ENCODE measurements around the gene CPLX4. TPM values are rescaled to one million over a fixed set of nuclear protein-coding genes. Genes with fewer than 3 reads are reported as not detected.

The CPLX4 gene
- total RNA-seq, 1 donor from 2014 or later: not detected

- Histone ChIP-seq H3K36me3 (ENCODE audit: control insufficient read depth, insufficient read depth, low read length) (no peaks in the 10 kb centered on the region), H3K27me3 (ENCODE audit: control insufficient read depth, insufficient read depth, low read length) (peaks cover 2% of the 10 kb centered on the region), H3K4me3 (ENCODE audit: low read depth, low read length) (no peak overlapping the region)
- FAIRE-seq (no peak), DNase-seq (ENCODE audit: low read depth) (peak; percentile 26)
- TF ChIP-seq CTCF (IDR thresholded peaks at IDR 0.05; ENCODE audit: insufficient read depth, low read length, severe bottlenecking): peak; percentile 84
These were observed 10.1 kb downstream of the CPLX4 start for GRCh38 chr18:59308248-59308937.

GRCh38 chr18:59306640-59307039, 11.8 kb downstream of the CPLX4 start:
- Histone ChIP-seq H3K4me3 (ENCODE audit: low read depth, low read length) (no peak overlapping the region), H3K36me3 (ENCODE audit: control insufficient read depth, insufficient read depth, low read length) (no peaks in the 10 kb centered on the region), H3K27me3 (ENCODE audit: control insufficient read depth, insufficient read depth, low read length) (peaks cover 2% of the 10 kb centered on the region)
- DNase-seq (ENCODE audit: low read depth): no peak
- FAIRE-seq: no peak
- TF ChIP-seq CTCF (IDR thresholded peaks at IDR 0.05; ENCODE audit: insufficient read depth, low read length, severe bottlenecking): no peak

DNA sequence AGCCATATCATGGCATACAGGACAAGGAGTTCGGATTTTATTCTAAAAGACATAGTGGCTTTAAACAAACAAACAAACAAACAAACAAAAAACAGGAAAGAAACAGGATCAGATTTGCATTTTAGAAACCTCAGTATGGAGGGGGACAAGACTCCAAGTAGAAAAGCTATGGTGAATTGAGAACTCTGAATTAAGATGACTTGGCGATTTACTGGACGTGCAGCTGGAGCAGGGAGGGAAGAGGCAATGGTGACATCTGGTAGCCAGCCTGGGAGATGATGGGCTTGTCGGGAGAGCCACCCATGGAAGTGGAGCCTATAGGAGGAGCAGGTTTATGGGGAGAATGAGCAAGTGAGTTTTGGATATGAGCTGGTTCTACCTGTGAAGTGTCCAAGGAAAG, 13.2 kb downstream of the CPLX4 start:
- Histone ChIP-seq H3K36me3 (ENCODE audit: control insufficient read depth, insufficient read depth, low read length) (no peaks in the 10 kb centered on the region), H3K4me3 (ENCODE audit: low read depth, low read length) (no peak overlapping the region), H3K27me3 (ENCODE audit: control insufficient read depth, insufficient read depth, low read length) (peaks cover 2% of the 10 kb centered on the region)
- no peak for TF ChIP-seq CTCF (IDR thresholded peaks at IDR 0.05; ENCODE audit: insufficient read depth, low read length, severe bottlenecking)
- DNase-seq (ENCODE audit: low read depth): no peak
- no peak for FAIRE-seq

DNA sequence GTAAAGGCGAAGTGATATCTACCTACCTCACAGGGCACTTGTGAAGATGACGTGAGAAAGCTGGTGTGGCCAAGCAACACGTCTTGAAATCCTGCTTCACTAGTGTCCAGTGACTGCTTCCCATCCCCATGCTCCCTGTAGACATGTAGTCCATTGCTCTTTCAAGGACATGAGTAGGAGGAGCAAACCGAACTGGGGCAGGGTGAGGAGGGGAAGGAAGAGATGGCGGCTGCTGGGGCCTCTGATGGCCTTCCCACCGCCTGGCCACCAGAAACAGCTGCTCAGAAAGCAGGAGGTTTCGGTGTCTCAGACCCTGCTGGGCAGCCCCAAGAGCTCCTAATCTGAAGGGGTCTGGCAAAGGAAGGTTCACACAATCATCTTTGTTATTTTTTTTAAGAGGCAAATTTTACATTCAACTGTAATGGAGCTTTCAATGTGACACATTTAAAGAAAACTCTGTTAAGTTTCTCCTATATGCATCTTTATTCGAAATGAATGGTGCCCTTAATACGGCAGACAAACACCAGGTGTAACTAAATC, 14.7 kb downstream of the CPLX4 start:
- no peak overlapping the region for H3K4me3 ChIP-seq (ENCODE audit: low read depth, low read length)
- H3K27me3 ChIP-seq (ENCODE audit: control insufficient read depth, insufficient read depth, low read length): no peaks in the 10 kb centered on the region
- DNase-seq (ENCODE audit: low read depth) (no peak), FAIRE-seq (no peak)
- TF ChIP-seq CTCF (IDR thresholded peaks at IDR 0.05; ENCODE audit: insufficient read depth, low read length, severe bottlenecking): no peak
- H3K36me3 ChIP-seq (ENCODE audit: control insufficient read depth, insufficient read depth, low read length): no peaks in the 10 kb centered on the region

- no peak overlapping the region for H3K4me3 ChIP-seq (ENCODE audit: low read depth, low read length)
- DNase-seq (ENCODE audit: low read depth) (no peak), FAIRE-seq (no peak)
- no peaks in the 10 kb centered on the region for H3K36me3 ChIP-seq (ENCODE audit: control insufficient read depth, insufficient read depth, low read length)
- no peak for TF ChIP-seq CTCF (IDR thresholded peaks at IDR 0.05; ENCODE audit: insufficient read depth, low read length, severe bottlenecking)
- H3K27me3 ChIP-seq (ENCODE audit: control insufficient read depth, insufficient read depth, low read length): no peaks in the 10 kb centered on the region
These were observed 15.4 kb downstream of the CPLX4 start for GRCh38 chr18:59303006-59303405.

GRCh38 chr18:59301929-59302328, 16.5 kb downstream of the CPLX4 start:
- no peaks in the 10 kb centered on the region for H3K27me3 ChIP-seq (ENCODE audit: control insufficient read depth, insufficient read depth, low read length)
- no peak overlapping the region for H3K4me3 ChIP-seq (ENCODE audit: low read depth, low read length)
- TF ChIP-seq CTCF (IDR thresholded peaks at IDR 0.05; ENCODE audit: insufficient read depth, low read length, severe bottlenecking): no peak
- no peak for DNase-seq (ENCODE audit: low read depth)
- H3K36me3 ChIP-seq (ENCODE audit: control insufficient read depth, insufficient read depth, low read length): no peaks in the 10 kb centered on the region
- peak; percentile 18 for FAIRE-seq
